B cell (primary cell): Measurements from ENCODE around the gene CAMK2D. TPM values are rescaled to one million over a fixed set of nuclear protein-coding genes. Genes with fewer than 3 reads are reported as not detected.

Experiments
- ATAC-seq: fragments of 200-7000 bp; cut with Tn5 transposase; one replicate; pipeline ENCODE4 v1.10.0; 2021; ENCODE audit warnings: low read depth, mild to moderate bottlenecking, moderate number of reproducible peaks, moderate library complexity
- CTCF ChIA-PET: fragments of 350-600 bp; sonication (Branson Sonifier 250); formaldehyde crosslinking; loops from one replicate; lab custom pipeline; 2021; ENCODE audit warnings: antibody characterized with exemption, inconsistent platforms; lab: Charles Lee
- POLR2A ChIA-PET: fragments of 350-600 bp; sonication (Branson Sonifier 250); formaldehyde crosslinking; loops from one replicate; lab custom pipeline; 2021; ENCODE audit warnings: antibody characterized with exemption; lab: Charles Lee
- DNase-seq: peaks from one replicate; pipeline ENCODE4 v3.0.0; 2013
- H2AFZ ChIP-seq: 2 replicates; pipeline ENCODE4 v1.6.1; 2012; ENCODE audit warnings: mild to moderate bottlenecking, low read depth, low read length; ENCODE audit not compliant: insufficient read depth, poor library complexity, severe bottlenecking
- H3K27ac ChIP-seq, 2 donors: 1 replicate in 1 of 2; 2 replicates in 1 of 2; pipeline ENCODE4 v1.5.1; 2012 to 2013; ENCODE audit warnings: low read length in 2 of 2, mild to moderate bottlenecking in 2 of 2, moderate library complexity in 1 of 2
- H3K27me3 ChIP-seq, 4 experiments: fragments of 200-600 bp in 1 of 4; sonication (generic) in 1 of 4; replicated peaks in 1 of 4; 1 replicate in 2 of 4; 2 replicates in 2 of 4; pipeline versions ENCODE4 v1.6.1 to v1.7.0; 2013 to 2016; ENCODE audit warnings: low read length in 3 of 4, mild to moderate bottlenecking in 2 of 4, mixed read lengths in 1 of 4, moderate library complexity in 1 of 4; ENCODE audit not compliant: insufficient read depth in 4 of 4, control insufficient read depth in 3 of 4; ENCODE audit errors: control extremely low read depth in 1 of 4
- H3K36me3 ChIP-seq, 2 experiments: replicated peaks in 1 of 2; 1 replicate in 1 of 2; 2 replicates in 1 of 2; pipeline versions ENCODE4 v1.6.1 to v1.7.1; 2013; ENCODE audit warnings: low read length in 1 of 2; ENCODE audit not compliant: insufficient read depth in 2 of 2, control insufficient read depth in 1 of 2; ENCODE audit errors: control extremely low read depth in 1 of 2, extremely low read depth in 1 of 2
- H3K4me1 ChIP-seq, 2 donors: fragments of 200-600 bp in 1 of 2; sonication (generic) in 1 of 2; 1 replicate in 1 of 2; 2 replicates in 1 of 2; pipeline versions ENCODE4 v1.5.1 to v1.6.1; 2013 to 2017; ENCODE audit warnings: low read length in 2 of 2; ENCODE audit not compliant: control insufficient read depth in 2 of 2, insufficient read depth in 2 of 2
- H3K4me2 ChIP-seq: replicated peaks from 2 replicates; pipeline ENCODE3; 2012; ENCODE audit warnings: mild to moderate bottlenecking, low read depth, low read length; ENCODE audit not compliant: poor library complexity, severe bottlenecking
- H3K4me3 ChIP-seq, 5 experiments: fragments of 200-600 bp in 1 of 5; sonication (generic) in 1 of 5; 1 replicate in 3 of 5; 2 replicates in 2 of 5; pipeline versions ENCODE4 v1.5.1 to v1.7.0; 2011 to 2016; ENCODE audit warnings: low read length in 4 of 5, mild to moderate bottlenecking in 4 of 5, low read depth in 2 of 5, control low read depth in 1 of 5, moderate library complexity in 1 of 5; ENCODE audit not compliant: insufficient read depth in 1 of 5; ENCODE audit errors: control extremely low read depth in 1 of 5, extremely low read depth in 1 of 5
- H3K79me2 ChIP-seq: fragments of 200-600 bp; sonication (generic); one replicate; pipeline ENCODE4 v1.6.0; 2016; ENCODE audit warnings: low read length; ENCODE audit not compliant: control insufficient read depth, insufficient read depth
- H3K9ac ChIP-seq: fragments of 200-600 bp; sonication (generic); 2 replicates; pipeline ENCODE4 v1.6.1; 2017; ENCODE audit warnings: mild to moderate bottlenecking, low read length, moderate library complexity
- H3K9me3 ChIP-seq, 3 donors: one replicate each; pipeline versions ENCODE4 v1.6.1 to v1.7.1; 2013; ENCODE audit warnings: low read length in 2 of 3; ENCODE audit not compliant: control insufficient read depth in 2 of 3, insufficient read depth in 1 of 3; ENCODE audit errors: control extremely low read depth in 1 of 3
- H4K20me1 ChIP-seq: 2 replicates; pipeline ENCODE4 v1.6.0; 2012; ENCODE audit warnings: mild to moderate bottlenecking, low read length; ENCODE audit not compliant: insufficient read depth, control insufficient read depth, poor library complexity, severe bottlenecking
- H3K27ac Mint-ChIP-seq: one replicate; pipeline ENCODE4 v1.8.0; 2021; ENCODE audit warnings: mixed read lengths
- H3K27me3 Mint-ChIP-seq: one replicate; pipeline ENCODE4 v1.8.0; 2021; ENCODE audit warnings: mixed read lengths
- H3K4me1 Mint-ChIP-seq: one replicate; pipeline ENCODE4 v1.8.0; 2021; ENCODE audit warnings: mixed read lengths
- H3K4me3 Mint-ChIP-seq: one replicate; pipeline ENCODE4 v1.8.0; 2021; ENCODE audit warnings: mixed read lengths
- H3K9me3 Mint-ChIP-seq: one replicate; pipeline ENCODE4 v1.8.0; 2022; ENCODE audit warnings: mixed read lengths; ENCODE audit not compliant: insufficient read depth
- EZH2 ChIP-seq: IDR thresholded peaks from 2 replicates; pipeline ENCODE4 v1.6.1; 2012; ENCODE audit warnings: borderline replicate concordance, low read depth, mild to moderate bottlenecking, moderate library complexity, low read length; ENCODE audit not compliant: insufficient read depth, poor library complexity, severe bottlenecking
- WGBS: methylation state at CpG from one replicate; pipeline ENCODE4 v1.1.5; 2013; ENCODE audit warnings: missing lambda C conversion rate; ENCODE audit not compliant: insufficient coverage; 5-methylcytosine and 5-hydroxymethylcytosine counted together
- intact Hi-C: fragments of 100-400 bp; cut with micrococcal nuclease; formaldehyde crosslinking; loops from one replicate; pipeline ENCODE4 v1.10.0; 2022
- polyA plus RNA-seq: library from polyadenylated mRNA; depleted of rRNA; stranded (reverse); fragments of >200 nt; gene quantifications from 2 replicates; pipeline ENCODE4 v1.2.3, GENCODE V29; 2012
- total RNA-seq, 2 donors: library from RNA; stranded (reverse); fragments of 120-200 nt in 1 of 2; gene quantifications; 1 replicate in 1 of 2; 2 replicates in 1 of 2; pipeline versions ENCODE4 v1.2.3 to v1.2.4, GENCODE V29; 2013 to 2022
- TF ChIP-seq, protein P1 (sequence below): fragments of 200-600 bp; IDR thresholded peaks from one replicate; pipeline ENCODE4 v1.8.0; 2022; ENCODE audit warnings: antibody characterized with exemption, mild to moderate bottlenecking

Gene CAMK2D
- total and polyA plus RNA-seq, 2 donors (not counting 1 experiment from before 2014, with no cell fraction given): 26.3 to 57.0 TPM

DNA sequence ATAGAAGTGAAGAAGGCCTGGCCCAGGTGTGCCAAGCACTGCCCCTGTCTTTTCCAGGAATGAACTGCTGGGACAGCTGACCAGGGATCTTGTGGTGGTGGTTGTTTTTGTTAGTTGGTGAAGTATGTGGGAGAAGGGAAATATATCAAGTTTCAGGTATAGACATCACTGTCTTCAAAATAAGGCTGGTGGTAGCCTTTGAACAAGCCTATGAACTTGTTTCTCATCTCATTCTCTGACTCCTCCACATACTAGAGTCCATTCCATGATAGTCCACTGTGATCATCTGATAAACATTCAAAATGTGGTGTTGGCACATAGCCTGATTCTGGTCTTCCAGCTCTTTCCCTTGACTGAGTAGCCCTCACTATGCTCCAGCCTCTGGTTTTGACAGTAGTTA lies 303.7 kb downstream of the CAMK2D start:
- Mint-ChIP-seq H3K27me3 (no peaks in the 10 kb centered on the region), H3K9me3 (no peaks in the 10 kb centered on the region), H3K4me1 (peaks cover 10% of the 10 kb centered on the region), H3K27ac (no peak overlapping the region), H3K4me3 (no peak overlapping the region)
- no peak overlapping the region for H3K4me3 ChIP-seq
- H4K20me1 ChIP-seq: no peaks in the 10 kb centered on the region
- no peaks in the 10 kb centered on the region for H3K27me3 ChIP-seq
- H3K79me2 ChIP-seq: no peaks in the 10 kb centered on the region
- H3K9me3 ChIP-seq: no peaks in the 10 kb centered on the region
- no peak for DNase-seq
- intact Hi-C loops: no loop called here
- no peak overlapping the region for H3K4me2 ChIP-seq
- H2AFZ ChIP-seq: no peak overlapping the region
- ATAC-seq: no peak
- H3K4me1 ChIP-seq: no peaks in the 10 kb centered on the region
- H3K27ac ChIP-seq: no peak overlapping the region
- H3K9ac ChIP-seq: no peak overlapping the region
- peaks cover 7 to 60% of the 10 kb centered on the region in 2 experiments for H3K36me3 ChIP-seq
- ChIA-PET POLR2A (no interaction called here), CTCF (interaction anchor here (0.7 kb wide), 1 partner anchor 10 kb away, joined by 3 read pairs; no protein-coding TSS in a partner anchor)
- TF ChIP-seq, protein P1, sequence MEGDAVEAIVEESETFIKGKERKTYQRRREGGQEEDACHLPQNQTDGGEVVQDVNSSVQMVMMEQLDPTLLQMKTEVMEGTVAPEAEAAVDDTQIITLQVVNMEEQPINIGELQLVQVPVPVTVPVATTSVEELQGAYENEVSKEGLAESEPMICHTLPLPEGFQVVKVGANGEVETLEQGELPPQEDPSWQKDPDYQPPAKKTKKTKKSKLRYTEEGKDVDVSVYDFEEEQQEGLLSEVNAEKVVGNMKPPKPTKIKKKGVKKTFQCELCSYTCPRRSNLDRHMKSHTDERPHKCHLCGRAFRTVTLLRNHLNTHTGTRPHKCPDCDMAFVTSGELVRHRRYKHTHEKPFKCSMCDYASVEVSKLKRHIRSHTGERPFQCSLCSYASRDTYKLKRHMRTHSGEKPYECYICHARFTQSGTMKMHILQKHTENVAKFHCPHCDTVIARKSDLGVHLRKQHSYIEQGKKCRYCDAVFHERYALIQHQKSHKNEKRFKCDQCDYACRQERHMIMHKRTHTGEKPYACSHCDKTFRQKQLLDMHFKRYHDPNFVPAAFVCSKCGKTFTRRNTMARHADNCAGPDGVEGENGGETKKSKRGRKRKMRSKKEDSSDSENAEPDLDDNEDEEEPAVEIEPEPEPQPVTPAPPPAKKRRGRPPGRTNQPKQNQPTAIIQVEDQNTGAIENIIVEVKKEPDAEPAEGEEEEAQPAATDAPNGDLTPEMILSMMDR: no peak
- TF ChIP-seq EZH2: no peak

DNA sequence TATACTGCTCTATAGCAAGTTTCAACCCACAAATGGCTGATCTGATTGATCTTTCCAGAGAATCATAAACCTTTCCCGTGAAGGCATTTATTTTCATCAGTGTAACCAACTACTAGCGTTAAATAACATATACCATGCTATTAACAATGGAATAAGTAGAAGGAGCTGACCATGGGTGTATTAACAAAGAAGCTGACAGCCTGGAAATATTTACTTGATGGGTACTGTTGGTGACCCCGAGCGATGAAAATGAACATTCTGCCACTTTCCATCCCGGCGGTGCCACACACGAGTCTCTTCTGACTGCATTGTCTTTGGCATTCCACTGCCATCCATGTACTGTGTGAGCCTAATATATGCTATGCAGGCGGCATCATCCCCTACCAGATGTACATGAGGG lies 304.4 kb downstream of the CAMK2D start:
- no peaks in the 10 kb centered on the region for H4K20me1 ChIP-seq
- Mint-ChIP-seq H3K4me3 (no peak overlapping the region), H3K9me3 (no peaks in the 10 kb centered on the region), H3K27ac (no peak overlapping the region), H3K4me1 (peaks cover 11% of the 10 kb centered on the region), H3K27me3 (no peaks in the 10 kb centered on the region)
- DNase-seq (no peak), ATAC-seq (no peak)
- no peak overlapping the region for H3K27ac ChIP-seq
- H3K4me3 ChIP-seq: no peak overlapping the region
- TF ChIP-seq, protein P1: no peak
- TF ChIP-seq EZH2: no peak
- peaks cover 7 to 57% of the 10 kb centered on the region in 2 experiments for H3K36me3 ChIP-seq
- H3K4me2 ChIP-seq: no peak overlapping the region
- WGBS: 100% methylated on average over 2 of the region's 8 CpGs
- H3K4me1 ChIP-seq: no peaks in the 10 kb centered on the region
- no peak overlapping the region for H3K9ac ChIP-seq
- no peaks in the 10 kb centered on the region for H3K27me3 ChIP-seq
- CTCF ChIA-PET: interaction anchor here (0.7 to 0.9 kb wide), 2 partner anchors 9 to 62 kb away, joined by 3 read pairs; no protein-coding TSS in a partner anchor
- POLR2A ChIA-PET: no interaction called here
- H3K9me3 ChIP-seq: no peaks in the 10 kb centered on the region
- intact Hi-C loops: no loop called here
- H2AFZ ChIP-seq: no peak overlapping the region
- no peaks in the 10 kb centered on the region for H3K79me2 ChIP-seq
